COLO668 (cell line): ENCODE results near the gene PCK1.

Source experiments
- DNase-seq: peaks from one replicate; lab custom pipeline; 2025; ENCODE audit not compliant: unreplicated experiment; lab: John Stamatoyannopoulos, UW

PCK1 gene

DNA sequence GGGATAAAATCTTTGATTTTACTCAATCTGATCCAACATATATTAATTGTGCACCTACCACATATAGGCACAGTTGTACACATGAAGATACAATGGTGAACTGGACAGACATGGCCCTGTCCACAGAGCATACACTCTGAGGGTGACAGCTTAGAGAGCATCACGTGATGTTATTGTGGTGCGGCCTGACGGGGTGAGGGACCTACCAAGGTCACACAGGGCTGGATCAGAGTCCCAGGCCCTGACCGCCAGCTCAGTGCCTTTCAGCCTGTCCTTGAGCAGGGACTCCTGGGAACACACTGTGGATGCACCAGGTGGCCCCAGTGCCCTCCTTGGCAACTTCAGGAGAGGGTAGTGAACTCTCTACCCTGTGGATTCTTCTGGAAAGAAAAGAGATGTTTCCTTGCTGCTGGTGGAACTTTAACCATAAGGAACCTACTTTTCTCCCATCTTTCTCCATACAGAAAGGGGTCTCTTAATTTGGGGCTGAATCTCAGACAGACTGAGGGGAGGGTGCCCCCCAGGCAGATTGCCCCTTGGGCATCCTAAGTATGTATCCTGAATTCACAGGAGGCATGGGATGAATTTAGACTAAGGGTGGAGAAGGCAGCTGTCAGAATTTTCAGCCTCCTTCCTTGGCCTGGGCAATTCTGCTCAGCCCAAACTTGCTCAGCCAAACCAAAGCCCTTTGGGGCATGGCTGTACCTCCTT lies 26.5 kb downstream of the PCK1 start:
- no peak for DNase-seq

DNA sequence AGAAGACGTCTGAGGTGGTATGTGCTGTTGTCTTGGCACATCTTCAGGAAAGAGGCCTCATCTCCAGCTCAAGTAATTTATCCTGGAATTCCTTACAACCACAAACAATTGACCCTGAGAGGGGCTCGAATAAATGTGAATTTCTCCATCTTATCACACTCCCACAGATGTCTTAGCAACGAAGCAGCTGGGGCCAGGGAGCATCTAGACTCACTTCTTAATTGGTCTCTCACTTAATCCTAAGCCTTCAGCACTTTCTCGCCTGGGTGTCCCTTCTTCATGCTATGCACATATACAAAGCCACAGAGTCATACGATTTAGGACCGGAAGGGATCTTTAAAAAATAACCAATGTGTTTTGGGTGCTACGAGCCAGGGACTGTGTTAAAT lies 27.1 kb downstream of the PCK1 start:
- no peak for DNase-seq

DNA sequence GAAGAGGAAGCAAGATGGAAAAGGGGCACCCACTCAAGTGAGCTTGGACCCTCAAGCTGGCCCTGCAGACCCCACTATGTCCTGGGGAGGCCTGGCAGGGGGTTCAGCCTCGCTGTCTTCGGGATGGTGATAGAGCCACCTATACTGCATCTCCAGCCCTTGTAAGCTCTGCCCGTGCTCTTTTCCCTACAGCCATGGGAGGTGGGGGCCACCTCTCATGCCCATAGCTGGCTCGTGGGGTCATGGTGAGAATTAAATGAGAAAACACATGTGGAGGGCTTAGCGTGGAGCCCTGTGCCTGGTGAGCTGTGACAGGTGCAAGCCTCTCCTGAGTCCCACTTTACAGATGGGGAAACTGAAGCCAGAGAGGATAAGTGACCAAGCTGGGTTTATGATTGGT lies 27.7 kb downstream of the PCK1 start:
- no peak for DNase-seq

DNA sequence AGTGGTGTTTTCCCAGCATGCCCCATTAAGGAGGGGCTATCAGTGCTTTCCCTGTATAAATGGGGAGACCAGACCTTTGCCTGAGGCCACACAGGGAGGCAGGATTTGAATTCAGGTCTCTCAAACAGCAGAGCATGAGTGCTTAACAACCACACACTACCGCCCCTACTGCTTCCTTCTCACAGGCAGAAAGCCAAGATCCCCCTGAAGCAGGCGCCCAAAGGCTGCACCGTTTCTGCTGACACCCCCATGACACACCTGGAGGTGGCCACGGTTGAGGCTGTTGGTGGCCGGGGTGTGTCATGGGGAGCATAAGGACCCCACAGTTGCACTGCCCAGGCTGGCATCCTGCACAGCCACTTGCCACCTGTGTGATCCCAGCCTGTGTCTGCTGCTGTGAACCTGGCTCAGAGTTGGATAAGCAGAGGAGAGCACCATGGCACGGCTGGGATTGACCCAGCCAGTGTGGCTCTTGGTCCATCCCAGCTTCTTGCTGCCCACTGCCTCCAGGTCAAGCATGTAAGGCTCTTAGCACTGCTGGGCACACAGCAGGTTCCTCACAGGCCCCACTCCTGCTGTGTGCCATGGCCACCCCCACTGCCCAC lies 28.3 kb downstream of the PCK1 start:
- DNase-seq, result no peak

DNA sequence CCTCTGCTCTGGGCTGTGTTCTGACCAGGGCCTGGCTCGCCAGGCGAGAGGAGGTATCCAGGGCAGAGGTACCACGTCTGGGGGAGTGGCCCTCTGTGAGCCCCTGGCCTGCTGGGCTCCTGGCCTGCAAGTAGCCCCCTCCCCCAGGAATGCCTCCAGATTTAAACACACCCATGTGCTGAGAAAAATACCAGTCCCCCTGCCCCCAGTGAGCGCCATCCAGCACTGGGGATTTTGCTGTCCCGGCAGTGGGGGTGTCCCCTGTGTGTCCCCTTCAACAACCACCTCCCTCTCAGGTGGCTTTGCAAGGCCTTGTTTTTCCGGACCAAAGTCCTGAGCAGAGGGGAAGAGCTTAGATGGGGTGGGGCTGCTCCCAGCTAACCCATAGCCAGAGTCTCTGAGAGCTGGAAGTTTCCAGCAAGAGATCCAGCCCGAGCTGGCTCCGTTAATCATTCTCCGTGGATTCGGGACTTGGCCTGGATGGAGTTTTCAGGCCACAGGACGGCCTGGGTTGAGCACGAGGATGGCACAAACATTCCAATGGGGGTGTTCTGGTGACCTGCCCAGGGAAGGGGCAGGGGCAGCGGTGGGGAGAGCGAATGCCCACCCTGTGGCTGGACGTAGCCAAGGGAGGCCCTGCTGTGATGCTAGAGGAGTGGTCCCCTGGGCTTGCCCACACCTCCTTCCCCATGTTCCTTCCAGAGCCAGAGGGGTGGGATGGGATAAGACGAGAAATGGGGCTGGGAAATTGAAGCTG lies 29.0 kb downstream of the PCK1 start:
- DNase-seq, result no peak

DNA sequence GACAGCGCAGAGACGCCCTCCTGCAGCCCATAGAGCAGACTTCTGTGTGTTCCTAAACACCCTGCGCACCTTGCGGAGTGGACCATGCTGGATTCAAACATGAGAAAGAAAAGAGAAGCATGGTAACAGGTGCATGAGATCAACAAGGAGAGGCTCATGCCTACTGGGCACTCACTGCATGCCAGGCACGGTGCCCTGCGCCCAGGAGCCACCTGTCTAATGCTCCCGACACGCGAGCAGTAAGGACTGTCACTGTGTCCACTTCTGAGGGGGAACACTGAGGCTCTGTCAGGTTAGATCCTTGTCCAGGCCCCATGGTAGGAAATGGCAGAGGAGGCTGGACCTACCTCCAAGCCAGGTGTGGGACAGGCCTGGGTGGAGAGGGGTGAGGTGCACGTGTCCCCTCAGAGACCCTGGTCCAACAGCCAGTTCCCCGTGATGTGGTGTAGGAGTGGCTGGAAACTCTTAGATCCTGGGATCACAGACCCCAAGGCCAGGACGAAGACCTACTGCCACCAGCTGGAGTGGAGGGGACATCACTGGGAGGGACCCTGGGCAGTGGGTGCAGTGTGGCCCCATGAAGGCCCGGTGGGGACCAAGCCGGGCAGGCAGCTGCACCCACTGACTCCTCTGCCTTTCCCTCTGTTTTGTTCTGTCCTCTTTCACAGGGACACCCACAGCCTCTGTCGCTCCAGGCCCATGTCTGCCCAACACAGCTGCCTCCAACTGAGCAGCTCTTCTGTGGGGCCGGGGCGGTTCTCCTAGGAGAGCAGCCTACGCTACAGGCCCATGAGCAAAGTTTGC lies 29.8 kb downstream of the PCK1 start:
- no peak for DNase-seq

DNA sequence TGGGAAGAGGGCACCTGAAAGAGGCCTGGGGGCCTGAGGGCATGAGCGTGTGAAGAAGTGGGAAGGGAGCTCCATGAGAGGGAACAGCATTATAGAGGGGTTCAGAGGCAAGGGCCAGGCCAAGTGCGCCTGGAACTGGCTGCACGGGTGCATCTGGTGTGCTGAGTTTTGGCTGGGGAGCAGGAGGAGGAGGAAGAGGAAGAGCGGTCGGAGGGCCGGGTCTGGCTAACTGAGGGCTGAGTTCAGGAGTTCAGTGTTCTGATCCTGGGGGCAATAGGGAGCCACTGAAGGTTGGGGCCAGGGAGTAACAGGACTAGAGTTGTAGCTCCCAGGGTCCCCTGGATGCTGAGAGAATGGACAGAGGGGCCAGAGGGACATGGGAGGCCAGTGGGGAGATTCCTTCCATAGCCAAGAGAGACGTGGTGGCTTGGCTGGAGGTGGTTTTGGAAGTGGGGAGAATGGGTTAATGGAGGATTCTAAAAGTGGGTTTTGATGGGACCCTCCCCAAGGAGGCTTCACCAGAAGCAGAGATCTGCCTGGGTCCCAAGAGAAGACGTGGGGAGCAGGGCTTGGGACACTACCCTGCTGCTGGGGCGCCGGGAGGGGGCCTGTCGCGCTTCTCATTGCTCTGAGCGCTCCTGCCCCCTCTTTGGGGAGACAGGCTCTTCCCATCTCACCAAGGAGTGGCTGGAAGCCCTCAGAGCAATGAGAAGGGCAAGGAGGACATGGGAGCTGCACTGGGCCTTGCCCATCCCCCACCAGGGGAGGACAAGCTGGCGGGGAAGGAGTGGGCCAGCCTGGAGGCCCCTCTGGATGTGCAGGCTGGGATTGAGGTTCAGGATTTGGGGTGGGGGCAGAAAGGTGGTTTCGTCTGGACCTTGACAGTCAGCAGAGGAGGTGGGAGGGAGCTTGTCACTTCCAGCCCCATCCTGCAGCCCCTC lies 30.6 kb downstream of the PCK1 start:
- DNase-seq, result no peak

DNA sequence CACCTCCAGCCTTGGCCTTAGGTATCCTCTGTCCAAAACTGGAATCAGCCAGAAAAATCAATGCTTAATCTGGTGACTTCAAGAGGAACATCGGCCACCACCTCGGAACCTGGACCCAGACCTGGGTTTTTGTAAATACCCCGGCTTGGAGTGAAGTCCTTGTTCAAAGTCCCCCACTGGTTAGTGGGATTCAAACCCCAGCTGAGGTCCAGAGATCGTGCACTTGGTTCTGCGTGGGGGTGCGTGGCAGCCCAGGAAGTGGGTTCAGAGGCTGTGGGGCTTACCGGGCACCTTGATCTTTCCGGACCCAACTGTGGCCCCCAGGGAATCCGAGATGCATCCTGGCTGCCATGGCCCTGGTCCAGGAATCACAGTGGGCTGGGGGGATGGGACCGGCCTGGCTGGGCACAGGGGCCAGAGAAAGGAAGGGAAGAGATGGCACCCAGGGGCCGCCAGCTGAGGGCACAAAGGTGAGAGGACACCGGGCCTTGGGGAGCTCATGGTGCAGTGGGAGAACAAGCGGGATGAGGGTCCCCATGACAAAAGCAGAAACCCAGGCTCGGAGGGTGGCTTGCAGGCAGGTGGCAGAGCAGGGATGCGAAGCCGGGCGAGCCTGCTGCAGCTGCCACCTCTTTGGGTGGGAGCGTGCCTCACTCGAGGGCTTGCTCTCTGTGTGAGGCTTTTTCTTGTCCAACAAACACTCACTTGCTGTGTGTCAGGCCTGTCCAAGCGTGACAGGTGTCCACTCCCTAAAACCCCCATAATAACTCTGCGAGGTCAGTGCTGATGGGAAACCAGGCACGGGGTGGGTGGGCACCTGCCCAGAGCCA lies 31.6 kb downstream of the PCK1 start:
- DNase-seq, result peak; percentile 15

DNA sequence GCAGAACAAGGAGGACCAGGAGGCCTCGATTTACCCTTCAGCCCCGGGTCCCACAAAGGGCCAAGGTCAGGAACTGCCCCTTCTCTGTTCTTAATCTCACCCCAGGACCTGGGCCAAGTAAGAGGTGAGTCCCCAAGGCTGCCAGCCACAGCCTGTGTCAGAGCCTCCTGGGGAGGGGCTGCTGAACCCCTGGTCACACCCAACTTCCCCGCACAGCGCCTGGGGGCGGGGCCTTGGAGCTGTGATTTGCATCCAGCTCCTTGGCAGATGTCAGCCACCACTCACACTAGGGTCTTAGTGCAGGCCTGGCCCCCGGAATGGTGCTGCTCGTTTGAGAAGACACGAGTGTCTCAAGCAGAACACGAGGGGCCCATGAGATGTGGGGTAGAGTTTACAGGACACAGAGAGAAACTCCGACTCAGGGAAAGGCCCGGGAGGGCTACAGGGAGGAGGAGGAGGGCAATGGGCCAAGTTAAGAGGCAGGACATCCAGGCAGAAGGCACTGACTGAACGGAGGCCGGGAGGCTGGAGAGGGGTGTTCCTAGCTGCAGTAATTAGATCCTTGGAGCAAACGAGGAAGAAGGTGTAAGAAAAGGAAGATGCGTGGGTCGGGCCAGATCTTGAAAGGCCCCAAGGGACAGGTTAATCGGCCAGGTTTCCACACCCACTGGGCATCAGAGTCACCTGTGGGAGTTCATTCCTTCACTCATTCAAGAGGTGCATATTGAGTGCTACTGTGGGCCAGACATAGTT lies 32.4 kb downstream of the PCK1 start:
- DNase-seq, result no peak

DNA sequence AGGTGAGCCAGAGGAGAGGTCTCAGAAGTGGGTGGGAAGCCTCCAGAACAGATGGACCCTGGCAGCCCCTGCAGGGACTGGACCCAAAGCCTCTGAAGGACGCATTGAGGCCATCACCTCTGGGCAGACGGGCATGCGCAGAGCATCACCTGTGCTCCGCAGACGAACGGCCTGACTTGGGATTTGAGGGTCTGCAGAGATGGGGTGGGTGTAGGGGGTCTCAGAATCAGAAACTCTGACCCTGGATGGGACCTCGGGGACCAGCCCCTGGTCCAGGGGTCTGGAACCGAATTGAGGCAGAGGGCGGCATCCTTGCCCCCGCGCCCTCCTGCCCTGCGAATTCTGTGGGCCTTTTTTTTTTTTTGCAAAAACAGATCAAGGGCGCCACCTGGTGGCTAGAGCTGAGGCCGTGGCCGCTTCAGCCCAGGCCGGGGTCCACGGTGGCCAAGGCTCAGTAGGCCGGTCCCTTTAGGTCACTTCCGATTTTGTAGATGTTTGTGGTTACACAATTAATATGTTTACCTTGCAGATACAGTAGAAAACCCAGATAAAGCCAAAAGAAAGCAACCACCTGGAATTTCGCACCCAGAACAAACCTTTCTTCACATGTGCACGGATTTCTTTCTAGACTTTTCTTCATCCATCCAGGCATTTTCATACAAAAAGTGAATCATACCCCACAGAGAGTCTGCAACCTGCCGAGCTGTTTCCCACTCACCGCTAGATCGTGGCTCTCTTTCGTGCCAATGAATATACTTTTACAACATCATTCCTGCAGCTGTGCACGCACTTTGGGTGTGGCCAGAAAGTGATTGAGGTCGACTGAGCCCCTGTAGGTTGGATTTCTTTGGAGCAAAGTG lies 33.4 kb downstream of the PCK1 start:
- peak; percentile 55 for DNase-seq

DNA sequence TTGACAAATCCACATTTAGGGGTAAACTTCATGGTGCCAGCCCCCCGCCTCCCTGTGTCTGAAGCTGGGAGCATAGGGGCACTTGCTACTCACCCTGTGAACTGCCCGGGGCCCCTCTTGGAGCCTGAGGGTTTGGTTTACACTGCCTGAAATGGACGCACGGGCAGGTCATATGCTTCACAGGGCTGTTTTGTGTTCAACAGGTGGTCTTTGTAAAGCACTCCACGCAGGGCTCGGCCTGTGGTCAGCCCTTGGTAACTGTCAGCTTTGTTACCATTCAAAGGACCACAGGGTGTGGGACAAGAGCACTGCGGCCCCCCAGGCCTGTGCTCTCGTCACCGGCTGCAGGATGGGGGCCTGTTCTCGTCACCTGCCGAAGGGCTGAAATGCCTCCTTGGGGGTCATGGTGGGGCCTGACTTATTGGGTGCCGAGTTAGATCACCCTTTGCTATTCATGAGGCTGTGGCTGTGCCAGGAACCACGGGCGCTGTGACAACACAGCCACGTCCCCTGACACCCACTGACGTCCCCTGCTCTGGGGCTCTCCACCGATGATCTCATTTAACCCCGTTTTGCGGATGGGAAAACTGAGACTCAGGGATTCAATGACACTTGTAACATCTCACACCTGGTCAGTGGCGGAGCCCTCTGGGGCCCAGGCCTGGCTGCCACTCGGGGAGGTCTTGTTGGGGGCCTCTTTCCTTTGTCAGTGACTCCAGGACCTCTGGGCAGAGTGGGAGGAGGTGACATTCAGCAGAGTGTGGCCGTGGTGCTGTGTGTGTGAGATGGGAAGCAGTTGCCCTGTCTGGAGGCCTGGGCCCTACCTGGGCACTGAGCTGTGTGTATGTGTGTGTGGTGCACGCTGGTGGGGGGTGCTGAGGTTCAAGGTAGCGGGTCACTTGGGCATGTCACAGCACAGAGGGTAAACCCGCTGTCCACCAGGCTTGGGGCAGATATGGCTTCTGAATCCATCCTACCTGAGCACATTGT lies 34.4 kb downstream of the PCK1 start:
- DNase-seq, result no peak

DNA sequence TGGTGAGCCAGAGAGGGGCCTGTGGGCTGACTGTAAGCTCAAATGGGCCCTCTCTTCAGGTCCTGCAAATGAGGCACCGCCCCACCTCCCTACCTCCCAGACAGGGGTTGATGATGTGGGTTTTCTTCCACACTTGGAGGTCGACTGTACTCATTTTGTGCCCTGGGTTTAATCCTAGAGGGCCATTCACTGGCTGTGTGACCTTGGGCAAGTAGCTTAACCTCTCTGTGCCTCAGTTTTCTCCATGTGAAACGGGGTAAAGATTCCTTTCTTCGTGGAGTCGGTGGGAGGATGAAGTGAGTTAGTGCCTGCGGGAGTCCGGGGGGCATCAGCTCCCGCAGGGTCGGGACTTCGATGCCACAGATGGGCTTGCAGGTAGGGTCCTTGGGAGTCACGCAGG lies 35.4 kb downstream of the PCK1 start:
- DNase-seq, result no peak

DNA sequence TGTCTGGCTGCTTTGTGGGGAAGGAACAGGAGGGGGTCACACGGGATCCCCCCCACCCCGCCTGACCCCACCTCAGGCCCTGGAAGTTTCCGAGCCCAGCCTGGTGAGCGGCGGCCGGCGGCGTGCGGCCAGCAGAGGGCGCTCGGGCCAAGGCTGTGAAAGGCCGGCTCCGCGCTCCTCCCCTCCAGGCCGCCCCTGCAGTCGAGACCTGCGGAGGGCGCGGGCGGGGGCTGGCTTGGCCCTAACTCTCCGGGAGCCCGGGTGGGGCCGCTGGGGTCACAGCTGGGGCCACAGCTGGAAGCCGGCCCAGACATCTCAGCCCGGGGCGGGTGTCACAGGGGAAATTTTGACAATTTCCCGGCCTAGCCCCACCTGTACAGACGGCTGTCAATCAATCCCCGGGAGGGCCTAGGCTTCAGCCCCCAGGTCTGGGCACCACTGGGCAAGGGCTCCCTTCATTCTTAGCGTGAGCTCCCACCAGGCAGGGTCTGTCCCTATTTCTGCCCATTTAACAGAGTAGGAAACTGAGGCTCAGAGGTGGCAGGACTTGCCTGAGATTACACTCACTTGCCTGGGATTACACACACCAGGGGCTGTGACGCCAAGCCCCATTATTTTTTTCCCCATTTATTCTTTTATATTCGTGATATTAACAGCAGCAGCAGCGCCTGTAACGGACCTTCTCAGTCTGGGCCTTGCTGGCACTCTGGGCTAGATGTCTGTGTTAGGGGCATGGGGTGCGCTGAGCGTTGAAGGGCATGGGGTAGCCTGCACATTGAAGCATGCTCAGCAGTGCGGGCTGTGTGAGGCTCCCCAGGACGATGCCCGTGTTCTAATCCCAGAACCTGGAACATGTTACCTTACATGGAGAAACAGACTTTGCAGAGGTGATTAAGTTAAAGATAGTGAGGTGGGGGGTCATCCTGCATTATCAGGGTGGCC lies 36.4 kb downstream of the PCK1 start:
- peak; percentile 61 for DNase-seq

DNA sequence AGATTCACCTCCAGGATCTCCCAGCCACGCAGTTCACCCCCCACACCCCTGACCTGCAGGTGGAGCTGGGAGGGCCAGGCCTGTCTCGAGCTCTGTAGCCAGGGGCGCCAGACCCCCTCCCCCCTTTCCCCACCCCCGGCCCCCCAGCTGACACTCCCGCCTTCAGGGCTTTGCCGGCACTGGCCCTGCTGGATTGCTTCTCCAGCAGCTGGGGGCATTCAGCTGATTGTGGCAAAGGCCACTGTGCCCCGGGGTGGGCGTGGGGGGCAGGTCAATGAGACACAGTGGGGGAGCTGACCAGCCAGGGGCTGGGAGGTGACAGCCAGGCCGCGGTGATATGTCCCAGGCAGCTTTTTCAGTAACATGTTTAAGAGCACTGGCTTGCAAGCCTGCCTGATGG lies 37.1 kb downstream of the PCK1 start:
- DNase-seq, result no peak

DNA sequence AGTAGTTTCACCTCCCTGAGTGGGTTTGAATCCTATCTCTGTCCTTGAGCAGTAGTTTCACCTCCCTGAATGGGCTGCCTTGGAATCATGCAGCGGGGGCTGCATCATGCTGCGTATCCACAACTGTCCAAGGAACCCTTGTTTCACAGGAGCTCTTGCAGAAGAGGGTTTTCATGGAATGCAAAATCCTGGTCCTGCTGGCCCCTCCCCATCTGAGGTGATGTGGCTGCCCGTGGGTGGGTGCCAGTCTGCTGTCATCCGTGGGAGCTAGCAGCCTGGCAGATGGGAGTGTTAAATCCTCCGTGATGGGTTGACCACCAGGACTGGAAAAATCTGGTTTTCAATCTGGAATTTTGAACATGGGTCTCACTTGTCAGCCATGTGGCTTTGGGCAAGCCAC lies 37.6 kb downstream of the PCK1 start:
- DNase-seq, result no peak
